BE2C (cell line): ENCODE measurements around the gene DENR.

ENCODE experiments used
- DNase-seq: peaks from one replicate; pipeline ENCODE4 v3.0.0-alpha.2; 2020
- H3K27me3 ChIP-seq: fragments of 250-450 bp; sonication (Bioruptor Pico); 2 replicates; pipeline ENCODE4 v1.5.1; 2020; ENCODE audit warnings: mild to moderate bottlenecking
- H3K36me3 ChIP-seq: fragments of 250-450 bp; sonication (Bioruptor Pico); 2 replicates; pipeline ENCODE4 v1.5.1; 2020; ENCODE audit warnings: mild to moderate bottlenecking
- H3K4me1 ChIP-seq: fragments of 250-450 bp; sonication (Bioruptor Pico); 2 replicates; pipeline ENCODE4 v1.5.1; 2020
- H3K4me3 ChIP-seq: 2 replicates; pipeline ENCODE4 v1.5.1; 2011; ENCODE audit warnings: low read depth, low read length
- H3K9me3 ChIP-seq: fragments of 250-450 bp; sonication (Bioruptor Pico); 2 replicates; pipeline ENCODE4 v1.5.1; 2020
- CTCF ChIP-seq: IDR thresholded peaks from 2 replicates; pipeline ENCODE4 v1.5.1; 2012; ENCODE audit warnings: mild to moderate bottlenecking, low read depth, low read length

The DENR gene

GRCh38 chr12:122730215-122731014, 22.2 kb upstream of the DENR start, which contains the start of gene HCAR1:
Gene HCAR1, minus strand, starts transcription at chr12:122730844. Its CDS starts 505 bp downstream, at chr12:122730339.
- Histone ChIP-seq H3K4me3 (no peak within 1 kb of the TSS), H3K27me3 (no peaks in the 10 kb centered on the region), H3K4me1 (peaks cover 2% of the 10 kb centered on the region; the same call in 1 of the 2 replicates), H3K36me3 (no peaks in the 10 kb centered on the region), H3K9me3 (no peaks in the 10 kb centered on the region)
- no peak for DNase-seq
- no peak for TF ChIP-seq CTCF

- Histone ChIP-seq H3K9me3 (no peaks in the 10 kb centered on the region), H3K4me1 (peaks cover 2% of the 10 kb centered on the region; the same call in 1 of the 2 replicates), H3K36me3 (no peaks in the 10 kb centered on the region), H3K4me3 (no peak overlapping the region), H3K27me3 (no peaks in the 10 kb centered on the region)
- no peak for DNase-seq
- TF ChIP-seq CTCF, result no peak
Measured at GRCh38 chr12:122732170-122732569, 20.5 kb upstream of the DENR start.

- H3K4me1 ChIP-seq, result peaks cover 2% of the 10 kb centered on the region; the same call in 1 of the 2 replicates
- DNase-seq, result no peak
- TF ChIP-seq CTCF, result no peak
- H3K36me3 ChIP-seq, result no peaks in the 10 kb centered on the region
- no peaks in the 10 kb centered on the region for H3K9me3 ChIP-seq
- H3K4me3 ChIP-seq, result no peak overlapping the region
- no peaks in the 10 kb centered on the region for H3K27me3 ChIP-seq
Measured at GRCh38 chr12:122732611-122733010, 20.0 kb upstream of the DENR start.

GRCh38 chr12:122738571-122738970, 14.1 kb upstream of the DENR start:
- Histone ChIP-seq H3K9me3 (no peaks in the 10 kb centered on the region), H3K4me1 (no peaks in the 10 kb centered on the region), H3K36me3 (no peaks in the 10 kb centered on the region), H3K4me3 (no peak overlapping the region), H3K27me3 (no peaks in the 10 kb centered on the region)
- no peak for TF ChIP-seq CTCF
- DNase-seq, result no peak

- no peak overlapping the region for H3K4me3 ChIP-seq
- no peaks in the 10 kb centered on the region for H3K27me3 ChIP-seq
- no peaks in the 10 kb centered on the region for H3K9me3 ChIP-seq
- DNase-seq, result no peak
- no peak for TF ChIP-seq CTCF
- no peaks in the 10 kb centered on the region for H3K36me3 ChIP-seq
- no peaks in the 10 kb centered on the region for H3K4me1 ChIP-seq
Measured at GRCh38 chr12:122740351-122740750, 12.3 kb upstream of the DENR start.

DNA sequence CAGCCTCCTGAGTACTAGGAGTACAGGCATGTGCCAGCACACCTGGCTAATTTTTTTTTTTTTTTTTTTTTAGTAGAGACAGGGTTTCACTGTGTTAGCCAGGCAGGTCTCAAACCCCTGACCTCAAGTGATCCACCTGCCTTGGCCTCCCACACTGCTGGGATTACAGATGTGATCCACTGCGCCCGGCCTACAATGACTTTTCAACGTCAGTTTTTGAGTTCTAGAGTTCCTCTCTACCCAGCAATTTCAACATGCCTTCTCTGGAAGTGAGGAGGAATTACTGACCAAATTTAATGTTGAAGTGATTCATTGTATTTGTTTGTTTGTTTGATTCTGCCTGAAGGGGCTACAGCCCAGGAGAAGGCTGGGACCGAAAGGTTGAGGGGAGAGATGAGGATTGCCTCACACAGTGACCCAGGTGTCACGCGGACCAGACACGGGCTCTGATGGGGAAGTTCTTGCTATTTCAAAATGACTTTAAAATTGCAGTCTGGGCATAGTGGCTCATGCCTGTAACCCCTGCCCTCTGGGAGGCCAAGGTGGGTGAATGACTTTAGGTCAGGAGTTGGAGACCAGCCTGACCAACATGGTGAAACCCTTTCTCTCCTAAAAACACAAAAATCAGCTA, 8.6 kb upstream of the DENR start:
- TF ChIP-seq CTCF, result no peak
- no peak overlapping the region for H3K4me3 ChIP-seq
- no peaks in the 10 kb centered on the region for H3K36me3 ChIP-seq
- H3K27me3 ChIP-seq, result no peaks in the 10 kb centered on the region
- no peak for DNase-seq
- no peaks in the 10 kb centered on the region for H3K9me3 ChIP-seq
- H3K4me1 ChIP-seq, result no peaks in the 10 kb centered on the region
